ENCODE results near the gene CTNNA3. TPM values are rescaled to one million over a fixed set of nuclear protein-coding genes. Genes with fewer than 3 reads are reported as not detected.

CTNNA3 gene
- polyA plus RNA-seq, 1 experiment, result not detected

- H3K27me3 ChIP-seq (ENCODE audit: control insufficient read depth, insufficient read depth, low read length), result no peaks in the 10 kb centered on the region
- CTCF ChIA-PET, result no interaction called here
- POLR2A ChIA-PET, result no interaction called here
- H3K4me3 ChIP-seq (ENCODE audit: low read depth, low read length), result no peak overlapping the region
- DNase-seq (ENCODE audit: low read depth), result no peak
- TF ChIP-seq CTCF (IDR thresholded peaks at IDR 0.05; ENCODE audit: insufficient read depth, low read depth, low read length), result no peak
- no peaks in the 10 kb centered on the region for H3K36me3 ChIP-seq (ENCODE audit: control insufficient read depth, insufficient read depth, low read length)
These were observed 1750.9 kb downstream of the CTNNA3 start for GRCh38 chr10:65945061-65945460.

- DNase-seq (ENCODE audit: low read depth), result no peak
- POLR2A ChIA-PET, result no interaction called here
- CTCF ChIA-PET, result no interaction called here
- Histone ChIP-seq H3K27me3 (ENCODE audit: control insufficient read depth, insufficient read depth, low read length) (no peaks in the 10 kb centered on the region), H3K4me3 (ENCODE audit: low read depth, low read length) (no peak overlapping the region), H3K36me3 (ENCODE audit: control insufficient read depth, insufficient read depth, low read length) (no peaks in the 10 kb centered on the region)
- TF ChIP-seq CTCF (IDR thresholded peaks at IDR 0.05; ENCODE audit: insufficient read depth, low read depth, low read length), result no peak
These were observed 1752.5 kb downstream of the CTNNA3 start for GRCh38 chr10:65943451-65943850.

- DNase-seq (ENCODE audit: low read depth), result no peak
- no peak for TF ChIP-seq CTCF (IDR thresholded peaks at IDR 0.05; ENCODE audit: insufficient read depth, low read depth, low read length)
- no peaks in the 10 kb centered on the region for H3K27me3 ChIP-seq (ENCODE audit: control insufficient read depth, insufficient read depth, low read length)
- H3K4me3 ChIP-seq (ENCODE audit: low read depth, low read length), result no peak overlapping the region
- ChIA-PET POLR2A (no interaction called here), CTCF (no interaction called here)
- H3K36me3 ChIP-seq (ENCODE audit: control insufficient read depth, insufficient read depth, low read length), result no peaks in the 10 kb centered on the region
These were observed 1755.0 kb downstream of the CTNNA3 start for GRCh38 chr10:65940816-65941662.

GRCh38 chr10:65940105-65940504, 1755.9 kb downstream of the CTNNA3 start:
- DNase-seq (ENCODE audit: low read depth), result no peak
- POLR2A ChIA-PET, result no interaction called here

More at GRCh38 chr10:65940105-65940504, 1755.9 kb downstream of the CTNNA3 start:
- CTCF ChIA-PET, result no interaction called here
- no peaks in the 10 kb centered on the region for H3K36me3 ChIP-seq (ENCODE audit: control insufficient read depth, insufficient read depth, low read length)
- H3K4me3 ChIP-seq (ENCODE audit: low read depth, low read length), result no peak overlapping the region
- TF ChIP-seq CTCF (IDR thresholded peaks at IDR 0.05; ENCODE audit: insufficient read depth, low read depth, low read length), result no peak
- no peaks in the 10 kb centered on the region for H3K27me3 ChIP-seq (ENCODE audit: control insufficient read depth, insufficient read depth, low read length)

Measured in BJ (cell line).